H9 (cell line): ENCODE results near the gene RASL10B. TPM values are rescaled to one million over a fixed set of nuclear protein-coding genes. Genes with fewer than 3 reads are reported as not detected.

Experiments used
- DNase-seq: peaks from one replicate; pipeline ENCODE4 v3.0.0-alpha.2; 2017
- H2AFZ ChIP-seq: one replicate; pipeline ENCODE4 v1.6.1; 2013; ENCODE audit warnings: mild to moderate bottlenecking, low read length, control low read depth, moderate library complexity
- H2AK5ac ChIP-seq: 2 replicates; pipeline ENCODE4 v1.6.1; 2013; ENCODE audit warnings: low read length, control low read depth, mixed read lengths; ENCODE audit not compliant: insufficient read length
- H2BK120ac ChIP-seq: one replicate; pipeline ENCODE4 v1.6.1; 2013; ENCODE audit warnings: low read depth, mild to moderate bottlenecking, low read length, control low read depth, inconsistent platforms; ENCODE audit not compliant: poor library complexity, severe bottlenecking
- H2BK12ac ChIP-seq: 2 replicates; pipeline ENCODE4 v1.6.1; 2013; ENCODE audit warnings: low read length, control low read depth, mixed read lengths, low read depth; ENCODE audit not compliant: insufficient read length
- H2BK15ac ChIP-seq: 2 replicates; pipeline ENCODE4 v1.6.1; 2013; ENCODE audit warnings: low read depth, low read length, control low read depth
- H2BK20ac ChIP-seq: one replicate; pipeline ENCODE4 v1.6.1; 2013; ENCODE audit warnings: low read depth, mild to moderate bottlenecking, low read length, control low read depth, inconsistent platforms; ENCODE audit not compliant: poor library complexity, severe bottlenecking
- H2BK5ac ChIP-seq: 2 replicates; pipeline ENCODE4 v1.6.1; 2013; ENCODE audit warnings: low read length, control low read depth, mixed read lengths; ENCODE audit not compliant: insufficient read length
- H3K14ac ChIP-seq: 2 replicates; pipeline ENCODE4 v1.6.1; 2013; ENCODE audit warnings: low read length, control low read depth; ENCODE audit not compliant: insufficient read depth
- H3K18ac ChIP-seq: 2 replicates; pipeline ENCODE4 v1.6.1; 2013; ENCODE audit warnings: low read depth, mild to moderate bottlenecking, mixed read lengths, low read length, control low read depth; ENCODE audit not compliant: insufficient read length
- H3K23ac ChIP-seq: 2 replicates; pipeline ENCODE4 v1.6.1; 2013; ENCODE audit warnings: low read length, control low read depth, mixed read lengths, low read depth; ENCODE audit not compliant: insufficient read length
- H3K23me2 ChIP-seq: 2 replicates; pipeline ENCODE4 v1.6.1; 2013; ENCODE audit warnings: low read depth, mild to moderate bottlenecking, mixed read lengths, low read length, control low read depth; ENCODE audit not compliant: insufficient read length, poor library complexity, severe bottlenecking
- H3K27ac ChIP-seq: 2 replicates; pipeline ENCODE4 v1.5.1; 2013; ENCODE audit warnings: low read length, control low read depth, mixed read lengths, low read depth; ENCODE audit not compliant: insufficient read length
- H3K27me3 ChIP-seq: 2 replicates; pipeline ENCODE4 v1.6.1; 2013; ENCODE audit warnings: low read length, control low read depth, inconsistent platforms; ENCODE audit not compliant: insufficient read depth
- H3K4ac ChIP-seq: 2 replicates; pipeline ENCODE4 v1.6.1; 2013; ENCODE audit warnings: low read depth, mild to moderate bottlenecking, control low read depth, inconsistent platforms, low read length, moderate library complexity
- H3K4me1 ChIP-seq: 2 replicates; pipeline ENCODE4 v1.6.1; 2013; ENCODE audit warnings: low read length, control low read depth, inconsistent platforms; ENCODE audit not compliant: insufficient read depth
- H3K4me2 ChIP-seq: 2 replicates; pipeline ENCODE4 v1.6.1; 2013; ENCODE audit warnings: low read length, control low read depth, mixed read lengths; ENCODE audit not compliant: insufficient read length, insufficient read depth
- H3K56ac ChIP-seq: 2 replicates; pipeline ENCODE4 v1.6.1; 2013; ENCODE audit warnings: low read depth, mild to moderate bottlenecking, mixed read lengths, low read length, control low read depth; ENCODE audit not compliant: insufficient read length
- H3K79me1 ChIP-seq: 2 replicates; pipeline ENCODE4 v1.6.1; 2013; ENCODE audit warnings: low read depth, mild to moderate bottlenecking, moderate library complexity, low read length, control low read depth, inconsistent platforms; ENCODE audit not compliant: insufficient read depth, poor library complexity, severe bottlenecking
- H3K79me2 ChIP-seq: 2 replicates; pipeline ENCODE4 v1.6.1; 2013; ENCODE audit warnings: low read length, control low read depth, inconsistent platforms; ENCODE audit not compliant: insufficient read depth
- H3K9ac ChIP-seq: 2 replicates; pipeline ENCODE4 v1.6.1; 2013; ENCODE audit warnings: low read length, control low read depth, mixed read lengths; ENCODE audit not compliant: insufficient read length; ENCODE audit errors: extremely low read depth
- H3K9me3 ChIP-seq: one replicate; pipeline ENCODE4 v1.6.1; 2013; ENCODE audit warnings: low read depth, low read length, inconsistent platforms; ENCODE audit not compliant: control insufficient read depth
- H3T11ph ChIP-seq: one replicate; pipeline ENCODE4 v1.6.1; 2013; ENCODE audit warnings: mild to moderate bottlenecking, low read length, control low read depth, inconsistent platforms
- H4K20me1 ChIP-seq: one replicate; pipeline ENCODE4 v1.6.1; 2013; ENCODE audit not compliant: control insufficient read depth, insufficient read length, insufficient read depth
- H4K5ac ChIP-seq: 2 replicates; pipeline ENCODE4 v1.6.1; 2013; ENCODE audit warnings: low read depth, mild to moderate bottlenecking, mixed read lengths, low read length, control low read depth; ENCODE audit not compliant: insufficient read length
- H4K8ac ChIP-seq: replicated peaks from 2 replicates; pipeline ENCODE4 v1.6.1; 2013; ENCODE audit warnings: low read length, control low read depth, mixed read lengths, low read depth; ENCODE audit not compliant: insufficient read length
- H4K91ac ChIP-seq: 2 replicates; pipeline ENCODE4 v1.6.1; 2013; ENCODE audit warnings: low read depth, mild to moderate bottlenecking, moderate library complexity, mixed read lengths, low read length, control low read depth; ENCODE audit not compliant: insufficient read length
- H3K27ac Mint-ChIP-seq, 3 experiments: 2 replicates in 2 of 3; 3 replicates in 1 of 3; pipeline ENCODE4 v1.8.0; 2020 to 2021; ENCODE audit warnings: mixed read lengths in 3 of 3, mild to moderate bottlenecking in 1 of 3, moderate library complexity in 1 of 3
- H3K27me3 Mint-ChIP-seq: 2 replicates; pipeline ENCODE4 v1.8.0; 2021; ENCODE audit warnings: low read depth, mild to moderate bottlenecking, moderate library complexity, mixed read lengths
- H3K36me3 Mint-ChIP-seq, 3 experiments: 2 replicates in 2 of 3; 3 replicates in 1 of 3; pipeline ENCODE4 v1.8.0; 2020 to 2021; ENCODE audit warnings: low read depth in 3 of 3, mixed read lengths in 3 of 3; ENCODE audit not compliant: insufficient read depth in 1 of 3
- H3K4me1 Mint-ChIP-seq, 2 experiments: 2 replicates each; pipeline ENCODE4 v1.8.0; 2020; ENCODE audit warnings: mixed read lengths in 2 of 2
- H3K4me3 Mint-ChIP-seq, 2 experiments: 2 replicates in 1 of 2; 3 replicates in 1 of 2; pipeline ENCODE4 v1.8.0; 2020 to 2021; ENCODE audit warnings: mild to moderate bottlenecking in 2 of 2, mixed read lengths in 2 of 2, moderate library complexity in 1 of 2
- H3K9me3 Mint-ChIP-seq, 2 experiments: 2 replicates in 1 of 2; 3 replicates in 1 of 2; pipeline ENCODE4 v1.8.0; 2020; ENCODE audit warnings: mild to moderate bottlenecking in 2 of 2, mixed read lengths in 2 of 2, moderate library complexity in 1 of 2
- WGBS: extraction: QIAGEN DNeasy Blood & Tissue Kit; methylation state at CpG from one replicate; pipeline ENCODE4 v1.1.7; 2013; ENCODE audit warnings: missing lambda C conversion rate, low lambda C conversion rate, mixed read lengths; ENCODE audit not compliant: insufficient read length; ENCODE audit errors: extremely low coverage; 5-methylcytosine and 5-hydroxymethylcytosine counted together
- total RNA-seq: library from RNA; stranded (reverse); gene quantifications from 2 replicates; pipeline ENCODE4 v1.2.1, GENCODE V29; 2021
- TF ChIP-seq, protein P1 (sequence below): fragments of 200-600 bp; sonication (generic); conservative IDR thresholded peaks from 3 replicates; pipeline ENCODE4 v1.8.0; 2021; ENCODE audit warnings: antibody characterized with exemption, mild to moderate bottlenecking

The RASL10B gene
- total RNA-seq, 1 experiment from 2014 or later = 15.9 TPM

DNA sequence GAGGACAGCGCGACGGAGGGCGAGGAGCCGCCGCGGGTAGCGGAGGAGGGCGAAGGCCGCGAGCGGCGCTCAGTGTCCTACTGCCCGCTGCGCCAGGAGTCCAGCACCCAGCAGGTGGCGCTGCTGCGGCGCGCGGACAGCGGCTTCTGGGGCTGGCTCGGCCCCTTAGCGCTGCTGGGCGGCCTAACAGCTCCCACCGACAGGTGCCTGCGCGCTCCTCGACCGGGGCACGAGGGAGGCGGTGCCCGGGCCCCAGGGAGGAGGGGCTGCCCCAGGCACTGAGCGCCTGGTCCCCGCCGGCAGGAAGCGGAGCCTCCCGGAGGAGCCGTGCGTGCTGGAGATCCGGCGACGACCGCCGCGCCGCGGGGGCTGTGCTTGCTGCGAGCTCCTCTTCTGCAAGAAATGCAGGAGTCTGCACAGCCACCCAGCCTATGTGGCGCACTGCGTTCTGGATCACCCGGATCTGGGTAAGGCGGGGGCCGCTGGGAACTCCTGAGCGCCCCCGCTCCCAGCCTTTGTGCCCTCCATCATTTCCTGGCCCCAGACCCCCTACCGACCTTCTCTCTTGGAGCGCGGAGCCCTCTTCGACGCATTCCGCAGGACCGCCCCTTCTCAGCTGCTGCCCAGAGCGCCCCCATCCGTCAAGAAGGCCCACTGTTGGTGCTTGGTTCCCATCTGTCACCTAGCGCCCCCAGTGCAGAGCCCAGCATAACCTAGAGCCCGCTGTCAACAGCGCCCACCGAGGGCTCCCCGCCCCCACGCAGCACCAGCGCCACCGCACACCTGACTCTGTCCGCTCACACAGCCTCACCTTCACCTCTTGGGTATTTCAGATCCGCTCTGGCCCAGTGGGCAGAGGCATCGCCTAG lies 32.9 kb downstream of the RASL10B start:
- no peaks in the 10 kb centered on the region; a peak in 3 of 5 replicates for H3K9me3 Mint-ChIP-seq
- H3K4me2 ChIP-seq = peak overlapping the region; percentile 39
- H4K5ac ChIP-seq = no peak overlapping the region
- no peak overlapping the region for H3K4ac ChIP-seq
- H2BK5ac ChIP-seq = no peak overlapping the region
- H3K79me1 ChIP-seq = no peaks in the 10 kb centered on the region
- H2BK120ac ChIP-seq = no peak overlapping the region
- H3K9ac ChIP-seq = no peak overlapping the region
- H3K56ac ChIP-seq = no peak overlapping the region
- no peak overlapping the region for H3K14ac ChIP-seq
- H3K23me2 ChIP-seq = peaks cover 5% of the 10 kb centered on the region
- peak overlapping the region; percentile 76 to 87 for H3K4me3 Mint-ChIP-seq
- H3K4me1 Mint-ChIP-seq = peaks cover 14 to 17% of the 10 kb centered on the region in 2 experiments
- H3K27ac Mint-ChIP-seq = peak overlapping the region in 1 of 3 experiments; percentile 66; a peak in 3 of 7 replicates
- no peak overlapping the region for H3K18ac ChIP-seq
- H3K27me3 ChIP-seq = peaks cover 2% of the 10 kb centered on the region; the same call in 1 of the 2 replicates
- peaks cover 28% of the 10 kb centered on the region for H3K27me3 Mint-ChIP-seq
- H2BK20ac ChIP-seq = no peak overlapping the region
- no peak overlapping the region for H3K23ac ChIP-seq
- H3K36me3 Mint-ChIP-seq = no peaks in the 10 kb centered on the region; a peak in 2 of 7 replicates
- no CpG with 5 or more reads among the region's 75 CpGs for WGBS
- H3K9me3 ChIP-seq = no peaks in the 10 kb centered on the region
- no peaks in the 10 kb centered on the region for H3K79me2 ChIP-seq
- no peak overlapping the region for H3K27ac ChIP-seq
- no peak overlapping the region for H4K8ac ChIP-seq
- no peak overlapping the region for H2AK5ac ChIP-seq
- peak; percentile 97 for DNase-seq
- no peak overlapping the region for H2BK15ac ChIP-seq
- no peaks in the 10 kb centered on the region for H4K20me1 ChIP-seq
- no peak overlapping the region for H3T11ph ChIP-seq
- H2AFZ ChIP-seq = no peak overlapping the region
- TF ChIP-seq, protein P1, sequence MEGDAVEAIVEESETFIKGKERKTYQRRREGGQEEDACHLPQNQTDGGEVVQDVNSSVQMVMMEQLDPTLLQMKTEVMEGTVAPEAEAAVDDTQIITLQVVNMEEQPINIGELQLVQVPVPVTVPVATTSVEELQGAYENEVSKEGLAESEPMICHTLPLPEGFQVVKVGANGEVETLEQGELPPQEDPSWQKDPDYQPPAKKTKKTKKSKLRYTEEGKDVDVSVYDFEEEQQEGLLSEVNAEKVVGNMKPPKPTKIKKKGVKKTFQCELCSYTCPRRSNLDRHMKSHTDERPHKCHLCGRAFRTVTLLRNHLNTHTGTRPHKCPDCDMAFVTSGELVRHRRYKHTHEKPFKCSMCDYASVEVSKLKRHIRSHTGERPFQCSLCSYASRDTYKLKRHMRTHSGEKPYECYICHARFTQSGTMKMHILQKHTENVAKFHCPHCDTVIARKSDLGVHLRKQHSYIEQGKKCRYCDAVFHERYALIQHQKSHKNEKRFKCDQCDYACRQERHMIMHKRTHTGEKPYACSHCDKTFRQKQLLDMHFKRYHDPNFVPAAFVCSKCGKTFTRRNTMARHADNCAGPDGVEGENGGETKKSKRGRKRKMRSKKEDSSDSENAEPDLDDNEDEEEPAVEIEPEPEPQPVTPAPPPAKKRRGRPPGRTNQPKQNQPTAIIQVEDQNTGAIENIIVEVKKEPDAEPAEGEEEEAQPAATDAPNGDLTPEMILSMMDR = peak; percentile 85
- no peak overlapping the region for H4K91ac ChIP-seq
- no peak overlapping the region for H2BK12ac ChIP-seq
- no peaks in the 10 kb centered on the region; the same call in 1 of the 2 replicates for H3K4me1 ChIP-seq
